Suprapubic skin (tissue), 4 donors: ENCODE measurements around the gene CC2D2B. TPM values are rescaled to one million over a fixed set of nuclear protein-coding genes. Genes with fewer than 3 reads are reported as not detected.

ENCODE experiments used
- DNase-seq, 2 donors: peaks; one replicate each; pipeline ENCODE4 v3.0.0-alpha.2; 2019; ENCODE audit warnings: low spot score in 2 of 2
- H3K27ac ChIP-seq: fragments of 200-600 bp; sonication (generic); one replicate; pipeline ENCODE4 v1.5.1; 2019
- H3K27me3 ChIP-seq: fragments of 200-600 bp; sonication (generic); one replicate; pipeline ENCODE4 v1.5.1; 2019
- H3K36me3 ChIP-seq: fragments of 200-600 bp; sonication (generic); one replicate; pipeline ENCODE4 v1.5.1; 2019
- H3K4me1 ChIP-seq: fragments of 200-600 bp; sonication (generic); one replicate; pipeline ENCODE4 v1.5.1; 2019
- H3K4me3 ChIP-seq: fragments of 200-600 bp; sonication (generic); one replicate; pipeline ENCODE4 v1.5.1; 2019; ENCODE audit warnings: mild to moderate bottlenecking
- H3K9me3 ChIP-seq: fragments of 200-600 bp; sonication (generic); one replicate; pipeline ENCODE4 v1.5.1; 2019
- EP300 ChIP-seq: sonication (generic); formaldehyde crosslinking; IDR thresholded peaks from one replicate; pipeline ENCODE4 v1.6.1; 2017; ENCODE audit warnings: antibody characterized with exemption
- POLR2A ChIP-seq, 2 donors: fragments of 450-650 bp; IDR thresholded peaks; one replicate each; pipeline ENCODE4 v1.6.1; 2017; ENCODE audit warnings: antibody characterized with exemption in 2 of 2, mild to moderate bottlenecking in 2 of 2, moderate library complexity in 2 of 2
- POLR2AphosphoS5 ChIP-seq, 3 donors: sonication (generic); formaldehyde crosslinking; IDR thresholded peaks; one replicate each; pipeline ENCODE4 v1.6.1; 2017; ENCODE audit warnings: antibody characterized with exemption in 3 of 3
- WGBS: methylation state at CpG from one replicate; pipeline ENCODE4 v1.1.5; 2018; 5-methylcytosine and 5-hydroxymethylcytosine counted together
- total RNA-seq, 4 donors: library from RNA; depleted of rRNA; stranded (reverse); fragments of >200 nt; gene quantifications; one replicate each; pipeline ENCODE4 v1.1.0, GENCODE V29; 2016
- TF ChIP-seq, protein P1 (sequence below), 2 donors: fragments of 200-600 bp in 1 of 2; fragments of 450-650 bp in 1 of 2; sonication (generic) in 1 of 2; IDR thresholded peaks; one replicate each; pipeline ENCODE4 v1.5.1; 2016 to 2019; ENCODE audit warnings: antibody characterized with exemption in 2 of 2, mild to moderate bottlenecking in 1 of 2, moderate library complexity in 1 of 2

Gene CC2D2B
- total RNA-seq, 4 donors from 2014 or later: 0.47 to 3.9 (median 0.72) TPM; not detected in 1

DNA sequence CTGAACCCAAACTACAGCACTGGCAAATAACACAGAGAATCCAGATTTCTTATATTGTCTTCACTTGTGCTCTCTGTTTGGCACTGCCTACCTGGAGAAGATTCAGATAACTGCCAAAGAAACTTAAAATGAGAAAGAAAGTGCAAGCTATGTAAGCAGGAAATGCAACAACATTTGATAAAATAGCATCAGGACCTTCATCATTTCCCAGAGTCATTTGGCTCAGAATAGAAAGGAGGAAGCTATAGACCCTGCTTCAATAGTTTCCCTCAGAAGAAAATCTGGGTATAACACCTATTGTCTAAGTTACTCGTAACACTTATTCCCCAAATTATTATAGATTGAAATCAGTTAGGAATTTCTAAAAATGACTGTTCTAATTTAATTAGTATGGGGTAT lies 56.2 kb downstream of the CC2D2B start:
- TF ChIP-seq, protein P1, sequence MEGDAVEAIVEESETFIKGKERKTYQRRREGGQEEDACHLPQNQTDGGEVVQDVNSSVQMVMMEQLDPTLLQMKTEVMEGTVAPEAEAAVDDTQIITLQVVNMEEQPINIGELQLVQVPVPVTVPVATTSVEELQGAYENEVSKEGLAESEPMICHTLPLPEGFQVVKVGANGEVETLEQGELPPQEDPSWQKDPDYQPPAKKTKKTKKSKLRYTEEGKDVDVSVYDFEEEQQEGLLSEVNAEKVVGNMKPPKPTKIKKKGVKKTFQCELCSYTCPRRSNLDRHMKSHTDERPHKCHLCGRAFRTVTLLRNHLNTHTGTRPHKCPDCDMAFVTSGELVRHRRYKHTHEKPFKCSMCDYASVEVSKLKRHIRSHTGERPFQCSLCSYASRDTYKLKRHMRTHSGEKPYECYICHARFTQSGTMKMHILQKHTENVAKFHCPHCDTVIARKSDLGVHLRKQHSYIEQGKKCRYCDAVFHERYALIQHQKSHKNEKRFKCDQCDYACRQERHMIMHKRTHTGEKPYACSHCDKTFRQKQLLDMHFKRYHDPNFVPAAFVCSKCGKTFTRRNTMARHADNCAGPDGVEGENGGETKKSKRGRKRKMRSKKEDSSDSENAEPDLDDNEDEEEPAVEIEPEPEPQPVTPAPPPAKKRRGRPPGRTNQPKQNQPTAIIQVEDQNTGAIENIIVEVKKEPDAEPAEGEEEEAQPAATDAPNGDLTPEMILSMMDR (IDR thresholded peaks at IDR 0.05): no peak
- TF ChIP-seq POLR2A (IDR thresholded peaks at IDR 0.05) (no peak), EP300 (no peak), POLR2AphosphoS5 (IDR thresholded peaks at IDR 0.05) (no peak)
- no peaks in the 10 kb centered on the region for H3K4me1 ChIP-seq
- H3K27ac ChIP-seq: no peak overlapping the region
- H3K36me3 ChIP-seq: no peaks in the 10 kb centered on the region
- H3K9me3 ChIP-seq: peaks cover 15% of the 10 kb centered on the region
- 92% methylated on average over 1 of the region's 1 CpG for WGBS
- no peaks in the 10 kb centered on the region for H3K27me3 ChIP-seq
- DNase-seq: no peak
- no peak overlapping the region for H3K4me3 ChIP-seq

GRCh38 chr10:95964756-95965155 lies 57.0 kb downstream of the CC2D2B start:
- 80% methylated on average over 1 of the region's 1 CpG for WGBS
- H3K9me3 ChIP-seq: peaks cover 7% of the 10 kb centered on the region
- H3K27ac ChIP-seq: no peak overlapping the region
- no peaks in the 10 kb centered on the region for H3K27me3 ChIP-seq
- no peaks in the 10 kb centered on the region for H3K36me3 ChIP-seq
- no peaks in the 10 kb centered on the region for H3K4me1 ChIP-seq
- TF ChIP-seq POLR2A (IDR thresholded peaks at IDR 0.05): no peak
- no peak for TF ChIP-seq EP300
- TF ChIP-seq, protein P1 (IDR thresholded peaks at IDR 0.05): no peak
- TF ChIP-seq POLR2AphosphoS5 (IDR thresholded peaks at IDR 0.05): no peak
- H3K4me3 ChIP-seq: no peak overlapping the region
- no peak for DNase-seq

DNA sequence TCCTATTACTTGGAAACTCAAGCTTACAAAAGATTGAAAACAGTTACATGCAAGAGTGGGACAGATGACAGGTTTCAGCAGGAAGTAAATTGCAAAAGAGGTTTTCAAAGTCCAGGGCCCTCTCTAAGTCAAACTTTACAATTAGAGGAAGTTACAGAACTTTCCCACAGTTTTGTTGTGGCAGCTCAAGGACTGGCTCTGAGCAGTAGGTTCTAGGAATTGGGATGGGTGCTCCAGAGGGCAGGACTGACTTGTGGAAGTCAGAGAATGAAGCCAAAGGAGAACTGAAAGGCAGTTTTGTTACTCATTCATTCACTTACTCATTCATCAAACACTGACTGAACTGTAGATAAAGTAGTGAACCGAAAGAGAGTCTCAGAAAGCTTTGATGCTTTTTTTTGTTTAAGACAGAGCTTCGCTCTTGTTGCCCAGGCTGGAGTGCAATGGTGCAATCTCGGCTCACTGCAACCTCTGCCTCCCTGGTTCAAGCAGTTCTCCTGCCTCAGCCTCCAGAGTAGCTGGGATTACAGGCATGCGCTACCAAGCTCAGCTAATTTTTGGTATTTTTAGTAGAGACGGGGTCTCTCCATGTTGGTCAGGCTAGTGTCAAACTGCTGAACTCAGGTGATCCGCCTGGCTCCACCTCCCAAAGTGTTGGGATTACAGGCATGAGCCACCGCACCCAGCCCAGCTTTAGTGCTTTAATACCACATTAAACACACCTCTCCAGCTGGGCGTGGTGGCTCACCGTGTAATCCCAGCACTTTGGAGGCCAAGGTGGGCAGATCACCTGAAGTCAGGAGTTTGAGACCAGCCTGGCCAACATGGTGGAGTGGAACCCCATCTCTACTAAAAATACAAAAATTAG lies 68.8 kb downstream of the CC2D2B start:
- no peaks in the 10 kb centered on the region for H3K4me1 ChIP-seq
- TF ChIP-seq POLR2AphosphoS5 (IDR thresholded peaks at IDR 0.05) (no peak), POLR2A (IDR thresholded peaks at IDR 0.05) (no peak), EP300 (no peak)
- TF ChIP-seq, protein P1 (IDR thresholded peaks at IDR 0.05): no peak

GRCh38 chr10:95982200-95982599 lies 74.4 kb downstream of the CC2D2B start:
- Histone ChIP-seq H3K4me3 (no peak overlapping the region), H3K27me3 (no peaks in the 10 kb centered on the region), H3K4me1 (no peaks in the 10 kb centered on the region), H3K27ac (no peak overlapping the region), H3K36me3 (no peaks in the 10 kb centered on the region), H3K9me3 (no peaks in the 10 kb centered on the region)
- TF ChIP-seq EP300: no peak
- no peak for TF ChIP-seq POLR2AphosphoS5 (IDR thresholded peaks at IDR 0.05)
- TF ChIP-seq, protein P1 (IDR thresholded peaks at IDR 0.05): no peak
- TF ChIP-seq POLR2A (IDR thresholded peaks at IDR 0.05): no peak
- 91% methylated on average over 2 of the region's 2 CpGs for WGBS
- DNase-seq: no peak

More for the DNA sequence above, 68.8 kb downstream of the CC2D2B start:
- whole genome bisulfite sequencing: 96% methylated on average over 8 of the region's 9 CpGs
- H3K4me3 ChIP-seq: no peak overlapping the region
- H3K27me3 ChIP-seq: no peaks in the 10 kb centered on the region
- H3K36me3 ChIP-seq: no peaks in the 10 kb centered on the region
- no peak overlapping the region for H3K27ac ChIP-seq
- DNase-seq: no peak
- no peaks in the 10 kb centered on the region for H3K9me3 ChIP-seq

- H3K4me3 ChIP-seq: no peak overlapping the region
- H3K9me3 ChIP-seq: no peaks in the 10 kb centered on the region
- no peaks in the 10 kb centered on the region for H3K27me3 ChIP-seq
- no peak overlapping the region for H3K27ac ChIP-seq
- no peaks in the 10 kb centered on the region for H3K4me1 ChIP-seq
- TF ChIP-seq POLR2A (IDR thresholded peaks at IDR 0.05) (no peak), POLR2AphosphoS5 (IDR thresholded peaks at IDR 0.05) (no peak)
- WGBS: 55% methylated on average over 2 of the region's 2 CpGs
- no peak for DNase-seq
- H3K36me3 ChIP-seq: no peaks in the 10 kb centered on the region
These were observed 80.1 kb downstream of the CC2D2B start for GRCh38 chr10:95987685-95988426.
